WERI-Rb-1 (cell line): ENCODE results near the gene ATG3.

Source experiments
- DNase-seq: peaks from one replicate; pipeline ENCODE4 v3.0.0-alpha.2; 2020
- H3K27ac ChIP-seq: fragments of 250-450 bp; sonication (Bioruptor Pico); 2 replicates; pipeline ENCODE4 v1.5.1; 2020; ENCODE audit warnings: mild to moderate bottlenecking, moderate library complexity
- H3K27me3 ChIP-seq: fragments of 250-450 bp; sonication (Bioruptor Pico); 2 replicates; pipeline ENCODE4 v1.5.1; 2021; ENCODE audit warnings: mild to moderate bottlenecking, low read depth, moderate library complexity; ENCODE audit not compliant: insufficient read depth, severe bottlenecking
- H3K36me3 ChIP-seq: fragments of 250-450 bp; sonication (Bioruptor Pico); 2 replicates; pipeline ENCODE4 v1.5.1; 2020; ENCODE audit warnings: mild to moderate bottlenecking, moderate library complexity
- H3K4me3 ChIP-seq: 2 replicates; pipeline ENCODE4 v1.5.1; 2011; ENCODE audit warnings: low read depth, mild to moderate bottlenecking, control low read depth, low read length
- H3K9me3 ChIP-seq: fragments of 250-450 bp; sonication (Bioruptor Pico); 2 replicates; pipeline ENCODE4 v1.5.1; 2021; ENCODE audit warnings: mild to moderate bottlenecking, moderate library complexity; ENCODE audit not compliant: severe bottlenecking
- CTCF ChIP-seq: IDR thresholded peaks from 2 replicates; pipeline ENCODE4 v1.5.1; 2011; ENCODE audit warnings: low read depth, mild to moderate bottlenecking, control low read depth, inconsistent platforms, low read length

ATG3 gene

DNA sequence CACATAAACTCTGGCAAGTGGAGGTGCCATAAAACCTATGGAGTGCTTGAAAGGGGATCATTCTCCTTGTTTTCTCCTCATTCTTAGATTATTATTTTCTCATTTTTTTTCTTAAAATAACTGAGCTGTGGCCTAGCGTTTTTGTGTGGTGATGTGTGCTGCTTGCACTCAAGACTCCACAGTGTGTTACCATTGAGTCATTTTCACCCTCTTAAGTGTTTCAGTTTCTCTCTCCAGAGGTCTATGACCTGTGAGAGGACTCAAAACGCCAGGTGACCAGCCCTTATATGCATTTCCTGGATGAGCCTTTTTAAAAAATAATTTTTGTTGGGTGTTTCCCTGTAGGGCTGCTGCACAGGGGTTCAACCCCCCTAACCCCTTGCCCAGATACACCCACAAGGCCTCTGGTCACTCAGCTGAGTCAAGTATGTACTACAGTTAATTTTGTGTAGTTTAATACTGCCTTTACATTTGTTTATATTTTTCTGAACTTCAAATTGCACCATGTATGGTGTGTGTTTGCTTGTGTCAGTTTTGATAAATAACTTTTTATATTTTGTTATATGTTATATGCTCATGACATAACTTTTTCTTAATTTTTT is 47.1 kb downstream of the ATG3 start:
- DNase-seq: no peak
- Histone ChIP-seq H3K36me3 (no peaks in the 10 kb centered on the region), H3K27me3 (no peaks in the 10 kb centered on the region), H3K27ac (no peak overlapping the region), H3K4me3 (no peak overlapping the region), H3K9me3 (peaks cover 2% of the 10 kb centered on the region)
- TF ChIP-seq CTCF: no peak

DNA sequence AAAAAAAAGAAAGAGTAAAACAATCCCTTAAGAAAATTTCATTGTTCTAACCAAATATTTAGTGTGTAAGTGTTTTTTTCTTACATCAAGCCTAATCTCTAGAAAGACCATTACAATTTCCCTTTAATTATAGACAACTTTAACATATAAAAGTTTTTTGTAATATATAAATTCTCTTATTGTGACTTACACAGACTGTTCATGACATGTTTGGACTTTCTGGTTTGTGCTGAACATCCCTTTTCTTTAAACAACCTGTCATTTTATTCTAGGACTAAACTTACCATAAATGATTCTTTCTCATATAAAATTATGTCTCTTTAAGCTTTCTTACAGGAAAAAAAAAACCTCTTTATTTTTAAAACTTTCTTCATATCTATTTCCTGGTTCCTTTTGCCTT is 49.4 kb downstream of the ATG3 start:
- DNase-seq: no peak
- no peak for TF ChIP-seq CTCF
- Histone ChIP-seq H3K9me3 (peaks cover 2% of the 10 kb centered on the region), H3K27ac (no peak overlapping the region), H3K27me3 (no peaks in the 10 kb centered on the region), H3K36me3 (no peaks in the 10 kb centered on the region), H3K4me3 (no peak overlapping the region)

- H3K9me3 ChIP-seq: peaks cover 2% of the 10 kb centered on the region
- H3K36me3 ChIP-seq: no peaks in the 10 kb centered on the region
- DNase-seq: no peak
- no peaks in the 10 kb centered on the region for H3K27me3 ChIP-seq
- no peak overlapping the region for H3K27ac ChIP-seq
- no peak for TF ChIP-seq CTCF
- H3K4me3 ChIP-seq: no peak overlapping the region
Observed at GRCh38 chr3:112508860-112509259, 52.9 kb downstream of the ATG3 start.

DNA sequence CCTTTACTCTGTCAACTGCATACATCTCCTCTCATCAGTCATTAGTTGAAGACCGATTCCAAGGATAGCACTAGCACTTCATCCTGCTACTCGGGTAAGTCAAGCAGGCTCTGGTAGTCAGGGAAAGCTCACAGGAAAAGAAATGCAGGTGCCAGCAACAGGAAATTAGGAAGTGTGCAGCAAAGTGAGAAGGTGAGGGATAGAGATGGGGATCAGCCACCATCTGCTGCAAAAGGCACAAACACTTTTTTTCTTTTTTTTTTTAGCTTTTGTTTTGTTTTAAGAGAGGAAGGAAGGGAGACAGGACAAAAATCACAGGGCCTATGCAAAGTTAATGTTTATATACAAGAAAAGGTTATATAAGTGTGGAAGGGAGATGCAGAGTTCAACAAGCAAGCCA is 53.5 kb downstream of the ATG3 start:
- Histone ChIP-seq H3K27me3 (no peaks in the 10 kb centered on the region), H3K36me3 (no peaks in the 10 kb centered on the region), H3K27ac (no peak overlapping the region), H3K9me3 (peaks cover 2% of the 10 kb centered on the region), H3K4me3 (no peak overlapping the region)
- no peak for DNase-seq
- no peak for TF ChIP-seq CTCF

DNA sequence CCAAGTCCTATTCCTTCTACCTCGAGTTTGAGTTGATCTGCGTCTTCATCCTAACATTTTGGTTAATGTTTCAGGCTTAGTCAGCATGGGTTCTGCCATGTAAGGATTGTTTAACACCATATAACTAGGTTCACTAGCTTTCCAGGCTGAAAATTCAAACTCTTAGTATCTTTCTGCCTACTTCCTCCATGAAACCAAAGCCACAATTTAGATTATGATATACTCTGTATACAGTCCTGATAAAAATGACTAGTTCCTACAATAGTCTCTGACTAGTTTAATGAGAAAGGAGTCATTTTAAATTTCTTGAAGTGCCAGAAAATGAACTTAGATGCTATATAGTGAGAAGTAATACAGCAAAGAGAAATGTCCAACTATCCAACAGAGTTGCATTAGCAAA is 55.9 kb downstream of the ATG3 start:
- no peak for TF ChIP-seq CTCF
- Histone ChIP-seq H3K27me3 (no peaks in the 10 kb centered on the region), H3K4me3 (no peak overlapping the region), H3K36me3 (no peaks in the 10 kb centered on the region), H3K27ac (no peak overlapping the region), H3K9me3 (no peaks in the 10 kb centered on the region)
- no peak for DNase-seq

DNA sequence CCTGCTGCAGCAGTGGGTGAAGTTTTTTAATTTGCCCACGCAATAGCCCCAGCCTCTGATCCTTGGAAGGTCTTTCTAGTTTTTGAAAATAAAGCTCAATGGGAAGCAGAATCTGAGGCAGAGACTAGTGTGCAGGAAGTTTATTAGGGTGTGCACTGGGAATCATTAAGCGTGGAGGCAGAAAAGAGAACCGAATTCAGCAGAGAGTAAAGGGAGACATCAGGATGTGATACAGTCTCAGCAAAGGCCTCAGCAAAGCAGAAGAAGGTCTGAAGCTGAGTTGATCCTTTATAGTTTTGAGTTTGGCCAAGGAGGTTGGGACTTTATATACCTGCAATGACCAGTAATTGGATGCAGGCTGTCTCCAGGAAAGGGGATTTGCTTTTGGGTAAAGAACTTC is 57.6 kb downstream of the ATG3 start:
- TF ChIP-seq CTCF: no peak
- no peak for DNase-seq
- no peaks in the 10 kb centered on the region for H3K36me3 ChIP-seq

More for the DNA sequence above, 57.6 kb downstream of the ATG3 start:
- Histone ChIP-seq H3K27ac (no peak overlapping the region), H3K27me3 (no peaks in the 10 kb centered on the region), H3K4me3 (no peak overlapping the region), H3K9me3 (no peaks in the 10 kb centered on the region)
